HepG2 (cell line): Measurements from ENCODE around the gene RGS7. TPM values are rescaled to one million over a fixed set of nuclear protein-coding genes. Genes with fewer than 3 reads are reported as not detected.

Source experiments
- ATAC-seq: fragments of 200-7000 bp; cut with Tn5 transposase; 3 replicates; pipeline ENCODE4 v1.9.1; 2020; ENCODE audit warnings: mild to moderate bottlenecking, moderate library complexity
- BruUV-seq: library from RNA; stranded (reverse); fragments of 400-500 nt; replicated peaks from 2 replicates; lab custom pipeline; 2021; lab: Mats Ljungman, UMichigan
- CTCF ChIA-PET: fragments of 300-600 bp; formaldehyde crosslinking; extraction: SDS; loops from one replicate; lab custom pipeline; 2021; ENCODE audit warnings: low total read pairs, inconsistent platforms, low intra/inter-chr PET ratio; lab: Yijun Ruan, JAX
- POLR2A ChIA-PET: fragments of 350-600 bp; sonication (Branson Sonifier 250); formaldehyde crosslinking; loops from one replicate; lab custom pipeline; 2020; ENCODE audit warnings: antibody characterized with exemption, inconsistent platforms; lab: Yijun Ruan, JAX
- DNase-seq: peaks from one replicate; pipeline ENCODE4 v3.0.0-alpha.2; 2015; ENCODE audit warnings: low spot score
- FAIRE-seq: peaks from 3 replicates; lab custom pipeline; 2011; peaks lifted over from hg19 to GRCh38; lab: Jason Lieb, UNC
- H2AFZ ChIP-seq: one replicate; pipeline ENCODE4 v1.6.1; 2011; ENCODE audit warnings: low read length, inconsistent platforms
- H3K27ac ChIP-seq: fragments of 300-600 bp; 3 replicates; pipeline ENCODE4 v1.8.0; 2011; ENCODE audit warnings: mixed run types, mild to moderate bottlenecking, mixed read lengths, low read length, inconsistent platforms; ENCODE audit not compliant: insufficient read depth; ENCODE audit errors: extremely low read length
- H3K27me3 ChIP-seq, 2 experiments: fragments of 200-600 bp in 1 of 2; 2 replicates in 1 of 2; 3 replicates in 1 of 2; pipeline versions ENCODE4 v1.6.0 to v1.8.0; 2011; ENCODE audit warnings: low read length in 2 of 2, mild to moderate bottlenecking in 2 of 2, moderate library complexity in 2 of 2, inconsistent platforms in 1 of 2; ENCODE audit not compliant: insufficient read depth in 2 of 2, control insufficient read depth in 1 of 2
- H3K36me3 ChIP-seq, 2 experiments: fragments of 200-600 bp in 1 of 2; replicated peaks in 1 of 2; 2 replicates in 1 of 2; 3 replicates in 1 of 2; pipeline versions ENCODE4 v1.5.1 to v1.8.0; 2011; ENCODE audit warnings: low read length in 2 of 2, inconsistent platforms in 1 of 2; ENCODE audit not compliant: insufficient read depth in 2 of 2, control insufficient read depth in 1 of 2
- H3K4me1 ChIP-seq: 2 replicates; pipeline ENCODE4 v1.5.1; 2012; ENCODE audit warnings: low read length, inconsistent platforms; ENCODE audit not compliant: insufficient read depth
- H3K4me2 ChIP-seq: 2 replicates; pipeline ENCODE4 v1.6.0; 2011; ENCODE audit warnings: low read depth, low read length, inconsistent platforms
- H3K4me3 ChIP-seq, 3 experiments: fragments of 200-600 bp in 1 of 3; sonication (generic), shearing (Covaris generic) in 1 of 3; replicated peaks in 1 of 3; 2 replicates each; pipeline ENCODE4 v1.5.1; 2011 to 2016; ENCODE audit warnings: low read length in 3 of 3, inconsistent platforms in 2 of 3, low read depth in 2 of 3, mild to moderate bottlenecking in 2 of 3, control low read depth in 1 of 3, mixed read lengths in 1 of 3; ENCODE audit not compliant: insufficient read depth in 1 of 3
- H3K79me2 ChIP-seq: one replicate; pipeline ENCODE4 v1.6.1; 2011; ENCODE audit warnings: low read length, inconsistent platforms; ENCODE audit not compliant: insufficient read depth
- H3K9ac ChIP-seq: 2 replicates; pipeline ENCODE4 v1.6.0; 2011; ENCODE audit warnings: mild to moderate bottlenecking, low read depth, low read length, inconsistent platforms; ENCODE audit not compliant: insufficient read depth
- H3K9me3 ChIP-seq: 2 replicates; pipeline ENCODE4 v1.5.1; 2012; ENCODE audit warnings: mild to moderate bottlenecking, low read length
- H4K20me1 ChIP-seq: 2 replicates; pipeline ENCODE4 v1.6.0; 2011; ENCODE audit warnings: inconsistent platforms, mild to moderate bottlenecking, low read length, moderate library complexity; ENCODE audit not compliant: insufficient read depth
- GATA4 ChIP-seq: sonication (generic); IDR thresholded peaks from 2 replicates; pipeline ENCODE4 v1.6.1; 2016; ENCODE audit warnings: antibody characterized with exemption, low read depth, borderline replicate concordance
- HBP1 ChIP-seq: IDR thresholded peaks from 2 replicates; pipeline ENCODE4 v1.6.1; 2016; ENCODE audit warnings: low read depth, control low read depth
- MEF2D ChIP-seq: sonication (generic); formaldehyde crosslinking; IDR thresholded peaks from 2 replicates; pipeline ENCODE4 v1.5.1; 2020; ENCODE audit warnings: mild to moderate bottlenecking, missing genetic modification reagents
- RBM22 ChIP-seq: fragments of 200-400 bp; formaldehyde crosslinking; optimal IDR thresholded peaks from 2 replicates; pipeline ENCODE3; 2017; ENCODE audit warnings: mild to moderate bottlenecking, low read length, moderate library complexity
- RERE ChIP-seq: IDR thresholded peaks from 2 replicates; pipeline ENCODE4 v1.6.1; 2016; ENCODE audit warnings: low read depth, missing genetic modification reagents, missing compliant biosample characterization
- SALL2 ChIP-seq: sonication (generic); formaldehyde crosslinking; IDR thresholded peaks from 2 replicates; pipeline ENCODE4 v1.8.1; 2023; ENCODE audit warnings: mild to moderate bottlenecking, missing genetic modification reagents, inconsistent platforms
- TBX2 ChIP-seq: sonication (generic); formaldehyde crosslinking; IDR thresholded peaks from 2 replicates; pipeline ENCODE4 v1.5.0; 2020; ENCODE audit warnings: missing genetic modification reagents, mild to moderate bottlenecking, borderline replicate concordance
- ZNF101 ChIP-seq: sonication (generic); formaldehyde crosslinking; IDR thresholded peaks from 2 replicates; pipeline ENCODE4 v1.4.0; 2020; ENCODE audit warnings: mild to moderate bottlenecking, low read depth, missing genetic modification reagents, borderline replicate concordance
- ZNF207 ChIP-seq: fragments of 450-650 bp; IDR thresholded peaks from 2 replicates; pipeline ENCODE4 v1.6.1; 2016; ENCODE audit warnings: antibody characterized with exemption, borderline replicate concordance
- ZNF234 ChIP-seq: sonication (generic); formaldehyde crosslinking; conservative IDR thresholded peaks from 2 replicates; pipeline ENCODE4 v1.5.1; 2020; ENCODE audit warnings: mild to moderate bottlenecking, missing genetic modification reagents
- ZNF567 ChIP-seq: sonication (generic); formaldehyde crosslinking; IDR thresholded peaks from 2 replicates; pipeline ENCODE4 v1.8.1; 2023; ENCODE audit warnings: mild to moderate bottlenecking, missing genetic modification reagents, borderline replicate concordance
- ZNF724P ChIP-seq: sonication (generic); formaldehyde crosslinking; IDR thresholded peaks from 2 replicates; pipeline ENCODE4 v1.8.0; 2022; ENCODE audit warnings: missing genetic modification reagents, borderline replicate concordance
- ZNF761 ChIP-seq: sonication (generic); formaldehyde crosslinking; conservative IDR thresholded peaks from 2 replicates; pipeline ENCODE4 v1.4.0; 2020; ENCODE audit warnings: mild to moderate bottlenecking, missing genetic modification reagents
- WGBS: methylation state at CpG from one replicate; pipeline ENCODE4 v1.1.6; 2017; ENCODE audit warnings: low lambda C conversion rate; 5-methylcytosine and 5-hydroxymethylcytosine counted together
- in situ Hi-C: cut with HindIII; loops from 2 replicates; pipeline ENCODE4 v1.10.0; 2017; ENCODE audit warnings: low pct_unique_long_range_greater_than_20kb; ENCODE audit not compliant: extremely low pct_ligation_motif_present
- intact Hi-C: fragments of 100-400 bp; cut with micrococcal nuclease; formaldehyde crosslinking; loops from one replicate; pipeline ENCODE4 v1.10.0; 2022; ENCODE audit not compliant: unreplicated experiment
- polyA plus RNA-seq, 8 experiments: library from polyadenylated mRNA; depleted of rRNA in 3 of 8; stranded (reverse) in 7 of 8; unstranded in 1 of 8; fragments of >200 nt; fragmentation: Illumina TruSeq in 4 of 8; extraction: Trizol in 4 of 8; gene quantifications; 2 replicates each; pipeline versions ENCODE4 v1.2.1 to v1.2.3, GENCODE V29; 2011 to 2016; ENCODE audit warnings: low read depth in 4 of 8, missing spikeins in 1 of 8, mixed read lengths in 1 of 8; ENCODE audit not compliant: insufficient read depth in 1 of 8
- total RNA-seq, 5 experiments: library from RNA; depleted of rRNA; stranded (reverse); fragments of >200 nt; fragmentation: Illumina TruSeq; extraction: Trizol; gene quantifications; 2 replicates each; pipeline ENCODE4 v1.2.3, GENCODE V29; 2016; ENCODE audit warnings: low read depth in 1 of 5

Gene RGS7
- total and polyA plus RNA-seq, 2 of the 13 experiments (the other 11 are each of a cell fraction or from before 2014, with no cell fraction given), result not detected

- ChIA-PET POLR2A (no interaction called here), CTCF (no interaction called here)
- TF ChIP-seq MEF2D (CRISPR knock-in tag) (no peak), RBM22 (no peak), ZNF234 (no peak), ZNF101 (CRISPR knock-in tag) (no peak), TBX2 (CRISPR knock-in tag) (no peak), HBP1 (no peak), ZNF724P (CRISPR knock-in tag) (no peak), ZNF761 (no peak), GATA4 (no peak), ZNF207 (no peak), RERE (CRISPR knock-in tag) (no peak), ZNF567 (CRISPR knock-in tag) (no peak), SALL2 (no peak)
- no peaks in the 10 kb centered on the region for H3K27me3 ChIP-seq
- H3K36me3 ChIP-seq, result no peaks in the 10 kb centered on the region
- H3K4me1 ChIP-seq, result no peaks in the 10 kb centered on the region
- H3K9me3 ChIP-seq, result no peaks in the 10 kb centered on the region
- WGBS, result 0% methylated on average over 1 of the region's 1 CpG
- H3K4me2 ChIP-seq, result no peak overlapping the region
- H3K4me3 ChIP-seq, result no peak overlapping the region
- intact Hi-C loops (no loop called here), in situ Hi-C loops (no loop called here)
- H3K27ac ChIP-seq, result no peak overlapping the region
- FAIRE-seq, result no peak
- DNase-seq, result no peak
- H3K9ac ChIP-seq, result no peak overlapping the region
- H3K79me2 ChIP-seq, result no peaks in the 10 kb centered on the region
- no peaks in the 10 kb centered on the region for H4K20me1 ChIP-seq
- H2AFZ ChIP-seq, result no peak overlapping the region
- ATAC-seq, result no peak
- no TSS peak for BruUV-seq
These were observed 598.7 kb downstream of the RGS7 start for GRCh38 chr1:240758296-240758695.
